Endothelial cell of umbilical vein (primary cell): Measurements from ENCODE around the gene GNAS. TPM values are rescaled to one million over a fixed set of nuclear protein-coding genes. Genes with fewer than 3 reads are reported as not detected.

Experiments
- BruUV-seq: library from RNA; stranded (reverse); fragments of 400-500 nt; replicated peaks from 2 replicates; lab custom pipeline; 2021; lab: Mats Ljungman, UMichigan
- CTCF ChIA-PET: fragments of 300-600, 350-600 bp; sonication (Branson Sonifier 250); formaldehyde crosslinking; loops from one replicate; lab custom pipeline; 2021; ENCODE audit warnings: antibody characterized with exemption, inconsistent platforms; lab: Charles Lee
- POLR2A ChIA-PET: fragments of 300-600, 350-600 bp; sonication (Branson Sonifier 250); formaldehyde crosslinking; loops from one replicate; lab custom pipeline; 2021; ENCODE audit warnings: antibody characterized with exemption, inconsistent platforms; lab: Charles Lee
- DNase-seq: peaks from one replicate; pipeline ENCODE4 v3.0.0-alpha.2; 2011; ENCODE audit warnings: low read depth, low spot score
- FAIRE-seq: peaks from 2 replicates; lab custom pipeline; 2011; peaks lifted over from hg19 to GRCh38; lab: Jason Lieb, UNC
- H2AFZ ChIP-seq: 2 replicates; pipeline ENCODE4 v1.6.0; 2012; ENCODE audit warnings: low read depth, low read length, control low read depth, inconsistent platforms
- H3K27ac ChIP-seq: 2 replicates; pipeline ENCODE4 v1.5.1; 2011; ENCODE audit warnings: low read depth, mild to moderate bottlenecking, control low read depth, low read length, moderate library complexity; ENCODE audit not compliant: insufficient read depth
- H3K27me3 ChIP-seq, 2 experiments: 2 replicates each; pipeline versions ENCODE4 v1.6.0 to v1.6.1; 2011; ENCODE audit warnings: low read length in 2 of 2, mixed read lengths in 1 of 2; ENCODE audit not compliant: control insufficient read depth in 2 of 2, insufficient read depth in 2 of 2
- H3K36me3 ChIP-seq, 2 experiments: 2 replicates in 1 of 2; 3 replicates in 1 of 2; pipeline ENCODE4 v1.5.1; 2011; ENCODE audit warnings: low read length in 2 of 2, mild to moderate bottlenecking in 1 of 2, moderate library complexity in 1 of 2; ENCODE audit not compliant: control insufficient read depth in 2 of 2, insufficient read depth in 2 of 2; ENCODE audit errors: extremely low read depth in 1 of 2
- H3K4me1 ChIP-seq: 3 replicates; pipeline ENCODE4 v1.5.1; 2011; ENCODE audit warnings: mild to moderate bottlenecking, low read length; ENCODE audit not compliant: control insufficient read depth, insufficient read depth; ENCODE audit errors: extremely low read depth
- H3K4me2 ChIP-seq: 2 replicates; pipeline ENCODE4 v1.6.1; 2011; ENCODE audit warnings: low read length, control low read depth, mixed read lengths; ENCODE audit not compliant: insufficient read depth
- H3K4me3 ChIP-seq, 3 experiments: fragments of 200-600 bp in 1 of 3; sonication (generic), shearing (Covaris generic) in 1 of 3; replicated peaks in 1 of 3; 2 replicates each; pipeline ENCODE4 v1.5.1; 2011 to 2016; ENCODE audit warnings: control low read depth in 3 of 3, low read length in 3 of 3, mild to moderate bottlenecking in 2 of 3, inconsistent platforms in 1 of 3, low read depth in 1 of 3, moderate library complexity in 1 of 3; ENCODE audit not compliant: insufficient read depth in 1 of 3
- H3K79me2 ChIP-seq: 2 replicates; pipeline ENCODE4 v1.6.0; 2012; ENCODE audit warnings: low read length, inconsistent platforms; ENCODE audit not compliant: control insufficient read depth, insufficient read depth
- H3K9ac ChIP-seq: replicated peaks from 2 replicates; pipeline ENCODE3; 2011; ENCODE audit warnings: low read length, control low read depth; ENCODE audit not compliant: insufficient read depth; ENCODE audit errors: extremely low read depth
- H3K9me1 ChIP-seq: replicated peaks from 3 replicates; pipeline ENCODE4 v1.6.0; 2011; ENCODE audit warnings: mild to moderate bottlenecking, low read length; ENCODE audit not compliant: control insufficient read depth, insufficient read depth; ENCODE audit errors: extremely low read depth
- H3K9me3 ChIP-seq: replicated peaks from 2 replicates; pipeline ENCODE4 v1.5.1; 2012; ENCODE audit warnings: low read length, inconsistent platforms; ENCODE audit not compliant: control insufficient read depth, insufficient read depth
- H4K20me1 ChIP-seq: replicated peaks from 2 replicates; pipeline ENCODE3; 2011; ENCODE audit warnings: mild to moderate bottlenecking, low read length; ENCODE audit not compliant: control insufficient read depth, insufficient read depth; ENCODE audit errors: extremely low read depth
- CTCF ChIP-seq, 2 donors: IDR thresholded peaks; 1 replicate in 1 of 2; 2 replicates in 1 of 2; pipeline ENCODE4 v1.5.1; 2011; ENCODE audit warnings: low read length in 2 of 2, mild to moderate bottlenecking in 2 of 2, moderate library complexity in 2 of 2, control low read depth in 1 of 2, inconsistent platforms in 1 of 2, low read depth in 1 of 2; ENCODE audit not compliant: insufficient read depth in 1 of 2; ENCODE audit errors: extremely low read depth in 1 of 2
- EZH2 ChIP-seq: IDR thresholded peaks from 2 replicates; pipeline ENCODE4 v1.6.1; 2012; ENCODE audit warnings: borderline replicate concordance, low read depth, mild to moderate bottlenecking, moderate library complexity, low read length, inconsistent platforms; ENCODE audit not compliant: severe bottlenecking
- FOS ChIP-seq: IDR thresholded peaks from 2 replicates; pipeline ENCODE4 v1.6.1; 2011; ENCODE audit warnings: mild to moderate bottlenecking, low read length, moderate library complexity, borderline replicate concordance; ENCODE audit not compliant: insufficient read depth
- GATA2 ChIP-seq: IDR thresholded peaks from 2 replicates; pipeline ENCODE4 v1.7.0; 2011; ENCODE audit warnings: low read depth, mild to moderate bottlenecking, moderate library complexity, mixed read lengths, low read length; ENCODE audit not compliant: insufficient read length, insufficient read depth
- JUN ChIP-seq: IDR thresholded peaks from 2 replicates; pipeline ENCODE4 v1.6.1; 2011; ENCODE audit warnings: borderline replicate concordance, low read depth; ENCODE audit not compliant: insufficient read length, insufficient read depth
- MAX ChIP-seq: IDR thresholded peaks from 2 replicates; pipeline ENCODE4 v1.6.1; 2011; ENCODE audit not compliant: insufficient read depth, insufficient read length
- MYC ChIP-seq: IDR thresholded peaks from one replicate; pipeline ENCODE4 v1.6.1; 2011; ENCODE audit warnings: mild to moderate bottlenecking, low read depth, low read length
- POLR2A ChIP-seq: IDR thresholded peaks from 2 replicates; pipeline ENCODE4 v1.6.1; 2012; ENCODE audit warnings: low read depth, mild to moderate bottlenecking, control low read depth, low read length
- POLR2AphosphoS5 ChIP-seq: IDR thresholded peaks from 2 replicates; pipeline ENCODE4 v1.6.1; 2012; ENCODE audit warnings: low read depth, mild to moderate bottlenecking, control low read depth, low read length, moderate library complexity; ENCODE audit not compliant: insufficient read depth
- dilution Hi-C: fragments of 300-500 bp; cut with MboI; formaldehyde crosslinking; loops from one replicate; pipeline ENCODE4 v1.15.0; 2019; ENCODE audit warnings: low sequenced_read_pairs; ENCODE audit not compliant: extremely low pct_ligation_motif_present
- intact Hi-C: fragments of 100-400 bp; cut with micrococcal nuclease; formaldehyde crosslinking; loops from one replicate; pipeline ENCODE4 v1.10.0; 2022
- polyA plus RNA-seq, 4 experiments: library from polyadenylated mRNA; depleted of rRNA in 3 of 4; stranded (reverse) in 3 of 4; unstranded in 1 of 4; fragments of >200 nt; gene quantifications; 2 replicates each; pipeline versions ENCODE4 v1.2.1 to v1.2.3, GENCODE V29; 2011 to 2012; ENCODE audit warnings: missing spikeins in 1 of 4
- total RNA-seq: library from RNA; stranded (reverse); gene quantifications from 2 replicates; pipeline ENCODE4 v1.2.3, GENCODE V29; 2021

Gene GNAS
- total and polyA plus RNA-seq, 2 donors (not counting 3 experiments of a cell fraction or from before 2014, with no cell fraction given): 1,141 to 1,882 TPM

GRCh38 chr20:58863044-58863790 lies 10.7 kb downstream of the GNAS start:
- dilution Hi-C loops: no loop called here
- H3K79me2 ChIP-seq: no peaks in the 10 kb centered on the region
- H3K27me3 ChIP-seq: peaks cover 12 to 28% of the 10 kb centered on the region in 2 experiments
- H3K36me3 ChIP-seq: no peaks in the 10 kb centered on the region
- FAIRE-seq: no peak
- ChIA-PET POLR2A (no interaction called here), CTCF (interaction anchor here (1.0 to 6.8 kb wide), 3 partner anchors 213 to 632 kb away, joined by 4 to 57 read pairs (median 4); no protein-coding TSS in a partner anchor)
- H3K4me3 ChIP-seq: no peak overlapping the region
- no peak overlapping the region for H3K4me2 ChIP-seq
- H4K20me1 ChIP-seq: no peaks in the 10 kb centered on the region
- H3K27ac ChIP-seq: no peak overlapping the region
- H3K9ac ChIP-seq: no peak overlapping the region
- H3K4me1 ChIP-seq: no peaks in the 10 kb centered on the region
- BruUV-seq: no TSS peak
- TF ChIP-seq GATA2: no peak
- TF ChIP-seq JUN: no peak
- TF ChIP-seq POLR2AphosphoS5: no peak
- no peak for TF ChIP-seq EZH2
- no peaks in the 10 kb centered on the region for H3K9me1 ChIP-seq
- no peaks in the 10 kb centered on the region for H3K9me3 ChIP-seq
- H2AFZ ChIP-seq: no peak overlapping the region
- intact Hi-C loops: no loop called here
- DNase-seq: no peak

GRCh38 chr20:58864346-58864745 lies 11.8 kb downstream of the GNAS start:
- TF ChIP-seq GATA2 (no peak), MAX (no peak), EZH2 (no peak), MYC (no peak), CTCF (IDR thresholded peaks at IDR 0.05; ENCODE audit: extremely low read depth in 1 of 2, insufficient read depth in 1 of 2, low read depth in 1 of 2, low read length in 2 of 2) (no peak), POLR2AphosphoS5 (no peak), JUN (no peak), FOS (no peak), POLR2A (no peak)
- Histone ChIP-seq H3K27me3 (peaks cover 14 to 30% of the 10 kb centered on the region in 2 experiments), H3K4me2 (no peak overlapping the region), H3K9me3 (no peaks in the 10 kb centered on the region), H3K27ac (no peak overlapping the region), H2AFZ (no peak overlapping the region), H3K4me3 (no peak overlapping the region), H4K20me1 (no peaks in the 10 kb centered on the region), H3K4me1 (no peaks in the 10 kb centered on the region), H3K9me1 (no peaks in the 10 kb centered on the region), H3K36me3 (no peaks in the 10 kb centered on the region), H3K79me2 (no peaks in the 10 kb centered on the region), H3K9ac (no peak overlapping the region)
- FAIRE-seq (no peak), DNase-seq (no peak)
- intact Hi-C loops (no loop called here), dilution Hi-C loops (no loop called here)
- CTCF ChIA-PET: interaction anchor here (1.1 to 6.8 kb wide), 3 partner anchors 15 to 631 kb away, joined by 3 to 57 read pairs (median 4); no protein-coding TSS in a partner anchor
- POLR2A ChIA-PET: interaction anchor here (0.7 kb wide), 1 partner anchor 401 kb away, joined by 3 read pairs; no protein-coding TSS in a partner anchor
- no TSS peak for BruUV-seq
